ENCODE results near the gene CEP170.
"Not testable (repeated sequence)": the region's sequence is repeated elsewhere in the genome, so short reads cannot be mapped to it uniquely, and the experiment has no call there.

The CEP170 gene

GRCh38 chr1:243201316-243201715, 53.8 kb downstream of the CEP170 start:
- not testable (repeated sequence) for H3K9ac ChIP-seq; H3K4me2 ChIP-seq (ENCODE audit: low read length); H3K4me1 ChIP-seq; H3K27me3 ChIP-seq (ENCODE audit: control insufficient read depth, insufficient read depth, low read length); H3K27ac ChIP-seq; H2AFZ ChIP-seq; H3K4me3 ChIP-seq (ENCODE audit: low read depth, low read length); H3K79me2 ChIP-seq; H3K36me3 ChIP-seq (ENCODE audit: control insufficient read depth, insufficient read depth, low read length); H3K9me3 ChIP-seq (ENCODE audit: control insufficient read depth, low read length)

GRCh38 chr1:243197524-243197923, 57.6 kb downstream of the CEP170 start:
- not testable (repeated sequence) for H3K36me3 ChIP-seq (ENCODE audit: control insufficient read depth, insufficient read depth, low read length); H3K4me1 ChIP-seq; H2AFZ ChIP-seq; H3K27me3 ChIP-seq (ENCODE audit: control insufficient read depth, insufficient read depth, low read length); H3K79me2 ChIP-seq; H3K4me3 ChIP-seq (ENCODE audit: low read depth, low read length); H3K9me3 ChIP-seq (ENCODE audit: control insufficient read depth, low read length); H3K9ac ChIP-seq; H3K4me2 ChIP-seq (ENCODE audit: low read length); H3K27ac ChIP-seq

- not testable (repeated sequence) for H3K4me2 ChIP-seq (ENCODE audit: low read length); H3K36me3 ChIP-seq (ENCODE audit: control insufficient read depth, insufficient read depth, low read length); H3K79me2 ChIP-seq; H3K9me3 ChIP-seq (ENCODE audit: control insufficient read depth, low read length); H3K9ac ChIP-seq; H3K27me3 ChIP-seq (ENCODE audit: control insufficient read depth, insufficient read depth, low read length); H3K4me1 ChIP-seq; H3K4me3 ChIP-seq (ENCODE audit: low read depth, low read length); H2AFZ ChIP-seq; H3K27ac ChIP-seq
These were observed 61.8 kb downstream of the CEP170 start for GRCh38 chr1:243193330-243193729.

GRCh38 chr1:243186201-243186995, 68.7 kb downstream of the CEP170 start:
- H3K36me3 ChIP-seq (ENCODE audit: control insufficient read depth, insufficient read depth, low read length); H2AFZ ChIP-seq; H3K79me2 ChIP-seq; H3K9ac ChIP-seq; H3K9me3 ChIP-seq (ENCODE audit: control insufficient read depth, low read length); H3K4me1 ChIP-seq; H3K27ac ChIP-seq; H3K4me3 ChIP-seq (ENCODE audit: low read depth, low read length); H3K27me3 ChIP-seq (ENCODE audit: control insufficient read depth, insufficient read depth, low read length); H3K4me2 ChIP-seq (ENCODE audit: low read length): not testable (repeated sequence)

GRCh38 chr1:243184787-243185186, 70.3 kb downstream of the CEP170 start:
- not testable (repeated sequence) for H3K79me2 ChIP-seq; H3K9ac ChIP-seq; H3K4me2 ChIP-seq (ENCODE audit: low read length); H2AFZ ChIP-seq; H3K4me1 ChIP-seq; H3K27me3 ChIP-seq (ENCODE audit: control insufficient read depth, insufficient read depth, low read length); H3K4me3 ChIP-seq (ENCODE audit: low read depth, low read length); H3K27ac ChIP-seq; H3K36me3 ChIP-seq (ENCODE audit: control insufficient read depth, insufficient read depth, low read length); H3K9me3 ChIP-seq (ENCODE audit: control insufficient read depth, low read length)

GRCh38 chr1:243183661-243184060, 71.4 kb downstream of the CEP170 start:
- H3K4me3 ChIP-seq (ENCODE audit: low read depth, low read length); H3K79me2 ChIP-seq; H3K9ac ChIP-seq; H3K9me3 ChIP-seq (ENCODE audit: control insufficient read depth, low read length); H3K27me3 ChIP-seq (ENCODE audit: control insufficient read depth, insufficient read depth, low read length); H2AFZ ChIP-seq; H3K4me2 ChIP-seq (ENCODE audit: low read length); H3K36me3 ChIP-seq (ENCODE audit: control insufficient read depth, insufficient read depth, low read length); H3K4me1 ChIP-seq; H3K27ac ChIP-seq: not testable (repeated sequence)

GRCh38 chr1:243183176-243183575, 71.9 kb downstream of the CEP170 start:
- H3K4me1 ChIP-seq; H3K4me3 ChIP-seq (ENCODE audit: low read depth, low read length); H3K9ac ChIP-seq: not testable (repeated sequence)

GRCh38 chr1:243179720-243180119, 75.4 kb downstream of the CEP170 start:
- no peaks in the 10 kb centered on the region for H3K79me2 ChIP-seq
- H3K9ac ChIP-seq, result no peak overlapping the region
- no peak overlapping the region for H3K27ac ChIP-seq
- H3K4me1 ChIP-seq, result no peaks in the 10 kb centered on the region
- H3K4me3 ChIP-seq (ENCODE audit: low read depth, low read length), result no peak overlapping the region
- no peak overlapping the region for H2AFZ ChIP-seq
- no peaks in the 10 kb centered on the region for H3K36me3 ChIP-seq (ENCODE audit: control insufficient read depth, insufficient read depth, low read length)
- no peak overlapping the region for H3K4me2 ChIP-seq (ENCODE audit: low read length)
- TF ChIP-seq CTCF (IDR thresholded peaks at IDR 0.05), result no peak
- no peaks in the 10 kb centered on the region for H3K9me3 ChIP-seq (ENCODE audit: control insufficient read depth, low read length)
- no peaks in the 10 kb centered on the region for H3K27me3 ChIP-seq (ENCODE audit: control insufficient read depth, insufficient read depth, low read length)

More at GRCh38 chr1:243183176-243183575, 71.9 kb downstream of the CEP170 start:
- H3K36me3 ChIP-seq (ENCODE audit: control insufficient read depth, insufficient read depth, low read length); H3K27me3 ChIP-seq (ENCODE audit: control insufficient read depth, insufficient read depth, low read length); H3K9me3 ChIP-seq (ENCODE audit: control insufficient read depth, low read length); H3K27ac ChIP-seq; H2AFZ ChIP-seq; H3K4me2 ChIP-seq (ENCODE audit: low read length); H3K79me2 ChIP-seq: not testable (repeated sequence)

- H3K79me2 ChIP-seq; H3K27ac ChIP-seq; H3K9me3 ChIP-seq (ENCODE audit: control insufficient read depth, low read length); H3K4me1 ChIP-seq; H3K36me3 ChIP-seq (ENCODE audit: control insufficient read depth, insufficient read depth, low read length); H3K4me2 ChIP-seq (ENCODE audit: low read length); H3K9ac ChIP-seq; H3K4me3 ChIP-seq (ENCODE audit: low read depth, low read length); H2AFZ ChIP-seq; H3K27me3 ChIP-seq (ENCODE audit: control insufficient read depth, insufficient read depth, low read length): not testable (repeated sequence)
These were observed 77.3 kb downstream of the CEP170 start for GRCh38 chr1:243177792-243178191.

GRCh38 chr1:243173758-243174369, 81.2 kb downstream of the CEP170 start:
- not testable (repeated sequence) for H3K79me2 ChIP-seq; H3K27me3 ChIP-seq (ENCODE audit: control insufficient read depth, insufficient read depth, low read length); H3K27ac ChIP-seq; H3K9ac ChIP-seq; H3K4me2 ChIP-seq (ENCODE audit: low read length); H3K36me3 ChIP-seq (ENCODE audit: control insufficient read depth, insufficient read depth, low read length); H3K4me1 ChIP-seq; H3K9me3 ChIP-seq (ENCODE audit: control insufficient read depth, low read length); H2AFZ ChIP-seq; H3K4me3 ChIP-seq (ENCODE audit: low read depth, low read length)
